OCI-LY3 (cell line): ENCODE measurements around the gene SCAMP3.

ENCODE experiments used
- CTCF ChIP-seq: fragments of 200-600, 300-600 bp; sonication (generic); IDR thresholded peaks from 2 replicates; pipeline ENCODE4 v1.5.1; 2014; ENCODE audit warnings: antibody characterized with exemption, low read length, low read depth
- EZH2phosphoT487 ChIP-seq: fragments of 200-600 bp; shearing (Covaris generic); IDR thresholded peaks from 2 replicates; pipeline ENCODE4 v1.6.1; 2018; ENCODE audit warnings: antibody characterized with exemption, mixed run types, low read depth

DNA sequence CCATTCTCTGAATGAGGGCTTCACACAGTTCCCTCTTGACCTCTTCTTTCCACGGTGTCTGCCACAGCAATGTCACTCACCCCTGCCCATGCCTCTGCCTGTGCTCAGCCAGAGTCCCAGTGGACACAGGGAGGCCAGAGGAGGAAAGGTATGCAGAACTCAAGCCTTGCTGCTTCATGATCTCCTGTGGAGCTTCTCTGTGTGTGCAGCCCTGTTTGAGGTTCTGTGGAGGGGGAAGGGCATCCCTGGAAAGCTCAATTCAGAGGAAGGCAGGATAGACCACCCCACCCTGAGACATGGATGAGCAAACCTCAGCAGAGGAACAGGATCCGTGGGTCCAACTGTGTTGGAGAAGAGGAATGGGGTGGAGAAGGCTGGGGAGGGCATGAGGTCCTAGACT lies 17.1 kb upstream of the SCAMP3 start:
- TF ChIP-seq CTCF (no peak), EZH2phosphoT487 (no peak)
